ENCODE measurements around the gene TGFBI.

DNA sequence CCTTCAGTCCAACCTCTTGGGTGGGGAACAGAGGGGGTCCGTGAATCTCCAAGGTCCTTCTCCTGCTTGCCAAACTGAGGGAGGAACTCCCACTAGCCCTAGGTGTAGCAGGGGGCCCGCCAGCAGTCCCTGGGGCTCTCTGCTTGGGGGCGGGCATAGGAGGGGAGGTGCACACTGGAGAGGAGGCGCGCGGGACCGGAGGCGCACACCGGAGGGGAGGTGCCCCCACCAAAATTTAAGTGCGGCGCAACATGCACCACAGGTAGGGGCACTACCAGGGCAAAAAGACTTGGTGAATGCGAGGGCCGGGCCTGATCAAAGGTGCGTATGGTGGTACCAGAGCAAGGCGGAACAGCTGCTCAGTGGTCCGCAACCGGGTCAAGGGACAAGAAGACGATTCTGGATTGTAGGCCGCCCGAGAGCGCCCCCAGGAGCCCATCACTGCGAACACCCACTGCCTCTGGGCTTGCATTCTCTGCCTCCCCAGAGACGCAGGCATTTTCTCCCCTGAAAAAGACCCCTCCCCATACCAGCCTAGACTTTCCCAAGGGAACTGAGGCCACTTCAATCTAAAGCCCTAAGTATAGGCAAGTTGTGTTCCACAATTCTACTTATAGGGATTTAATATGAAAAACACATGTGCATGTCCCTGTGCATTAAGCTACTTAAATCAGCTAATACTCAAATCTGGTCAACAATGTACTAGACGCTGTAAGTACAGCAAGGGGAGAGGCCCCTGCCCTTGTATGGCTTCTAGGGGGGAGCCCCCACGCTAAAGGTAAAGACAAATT, 50.6 kb downstream of the TGFBI start:
- TF ChIP-seq, protein P1, sequence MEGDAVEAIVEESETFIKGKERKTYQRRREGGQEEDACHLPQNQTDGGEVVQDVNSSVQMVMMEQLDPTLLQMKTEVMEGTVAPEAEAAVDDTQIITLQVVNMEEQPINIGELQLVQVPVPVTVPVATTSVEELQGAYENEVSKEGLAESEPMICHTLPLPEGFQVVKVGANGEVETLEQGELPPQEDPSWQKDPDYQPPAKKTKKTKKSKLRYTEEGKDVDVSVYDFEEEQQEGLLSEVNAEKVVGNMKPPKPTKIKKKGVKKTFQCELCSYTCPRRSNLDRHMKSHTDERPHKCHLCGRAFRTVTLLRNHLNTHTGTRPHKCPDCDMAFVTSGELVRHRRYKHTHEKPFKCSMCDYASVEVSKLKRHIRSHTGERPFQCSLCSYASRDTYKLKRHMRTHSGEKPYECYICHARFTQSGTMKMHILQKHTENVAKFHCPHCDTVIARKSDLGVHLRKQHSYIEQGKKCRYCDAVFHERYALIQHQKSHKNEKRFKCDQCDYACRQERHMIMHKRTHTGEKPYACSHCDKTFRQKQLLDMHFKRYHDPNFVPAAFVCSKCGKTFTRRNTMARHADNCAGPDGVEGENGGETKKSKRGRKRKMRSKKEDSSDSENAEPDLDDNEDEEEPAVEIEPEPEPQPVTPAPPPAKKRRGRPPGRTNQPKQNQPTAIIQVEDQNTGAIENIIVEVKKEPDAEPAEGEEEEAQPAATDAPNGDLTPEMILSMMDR (IDR thresholded peaks at IDR 0.05; ENCODE audit: insufficient read depth, low read length, poor library complexity, severe bottlenecking) = peak; percentile 14
- TF ChIP-seq EZH2phosphoT487 (conservative IDR thresholded peaks at IDR 0.05; ENCODE audit: low read length) = no peak

Data from SU-DHL-6 (cell line).